ENCODE results near the gene SEPTIN1.
A peak's percentile ranks its signal among the peaks of the same experiment; 100 is the strongest.

Gene SEPTIN1

DNA sequence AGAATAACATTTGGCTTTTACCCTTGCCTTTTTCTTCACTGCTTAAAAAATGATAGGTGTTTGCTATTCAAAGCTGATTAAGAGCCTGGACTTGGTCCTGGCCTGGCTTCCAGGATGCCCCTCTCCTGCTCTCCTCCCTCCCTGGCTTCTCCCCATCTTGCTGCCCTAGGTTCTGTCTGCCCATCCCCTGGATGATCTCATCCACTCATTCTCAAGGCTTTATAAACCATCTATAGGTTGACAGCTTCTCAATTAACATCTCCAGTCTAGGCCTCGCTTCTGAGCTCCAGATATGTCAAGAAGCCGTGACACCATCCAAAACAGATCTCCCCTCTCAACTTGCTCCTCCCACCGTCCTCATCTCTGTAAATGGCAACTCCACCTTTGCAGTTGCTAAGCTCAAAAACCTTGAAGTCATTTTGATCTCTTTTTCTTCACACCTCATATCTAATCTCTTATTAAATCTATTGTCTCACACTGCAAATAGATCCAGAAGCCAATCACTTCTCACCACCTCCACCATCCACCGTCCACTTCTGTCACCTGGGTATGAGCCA, 33.8 kb upstream of the SEPTIN1 start:
- no peak overlapping the region for H3K27ac ChIP-seq (ENCODE audit: low read length)
- H3K36me3 ChIP-seq (ENCODE audit: control insufficient read depth in 1 of 2, insufficient read depth in 2 of 2, low read length in 2 of 2): peaks cover 8 to 20% of the 10 kb centered on the region in 2 donors
- H3K4me3 ChIP-seq (ENCODE audit: low read depth in 1 of 2, low read length in 2 of 2): no peak overlapping the region
- H3K4me1 ChIP-seq (ENCODE audit: control insufficient read depth in 1 of 2, insufficient read depth in 2 of 2, low read length in 2 of 2): peaks cover 0 to 5% of the 10 kb centered on the region in 2 donors
- no peaks in the 10 kb centered on the region for H3K27me3 ChIP-seq (ENCODE audit: low read depth, low read length)
- no peaks in the 10 kb centered on the region for H3K9me3 ChIP-seq (ENCODE audit: control insufficient read depth in 1 of 2, low read length in 2 of 2)

GRCh38 chr16:30414159-30414558, 31.8 kb upstream of the SEPTIN1 start:
- Histone ChIP-seq H3K4me3 (ENCODE audit: low read depth in 1 of 2, low read length in 2 of 2) (no peak overlapping the region), H3K36me3 (ENCODE audit: control insufficient read depth in 1 of 2, insufficient read depth in 2 of 2, low read length in 2 of 2) (peaks cover 9 to 14% of the 10 kb centered on the region in 2 donors), H3K4me1 (ENCODE audit: control insufficient read depth in 1 of 2, insufficient read depth in 2 of 2, low read length in 2 of 2) (peaks cover 7 to 13% of the 10 kb centered on the region in 2 donors), H3K27ac (ENCODE audit: low read length) (no peak overlapping the region), H3K27me3 (ENCODE audit: low read depth, low read length) (no peaks in the 10 kb centered on the region), H3K9me3 (ENCODE audit: control insufficient read depth in 1 of 2, low read length in 2 of 2) (no peaks in the 10 kb centered on the region)

DNA sequence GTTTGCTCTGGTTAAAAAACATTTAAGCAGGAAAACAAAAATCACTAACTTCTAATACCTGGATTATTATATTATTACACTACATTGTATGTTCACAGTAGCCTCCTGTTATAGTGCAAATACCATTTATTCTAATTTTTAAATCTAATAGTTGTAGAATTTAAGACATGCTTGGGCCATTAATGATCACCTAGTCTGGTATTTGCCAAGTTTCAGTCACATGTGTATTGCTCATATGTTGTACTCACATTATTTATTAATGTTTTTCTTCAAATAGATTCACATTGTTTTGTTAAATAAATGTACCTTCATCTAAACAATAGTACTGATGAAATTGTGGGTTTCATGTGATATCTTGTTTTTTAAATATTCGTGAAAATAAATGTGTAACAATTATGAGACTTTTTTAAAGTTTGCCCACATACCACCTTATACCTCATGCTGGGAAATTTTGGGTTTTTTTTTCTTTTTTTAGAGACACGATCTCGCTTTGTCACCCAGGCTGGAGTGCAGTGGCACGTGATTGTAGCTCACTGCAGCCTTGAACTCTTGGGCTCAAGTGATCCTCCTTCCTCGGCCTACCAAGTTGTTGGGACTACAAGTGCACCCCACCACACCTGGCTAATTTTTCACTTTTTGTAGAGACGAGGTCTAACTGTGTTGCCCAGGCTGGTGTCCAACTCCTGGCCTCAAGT, 30.9 kb upstream of the SEPTIN1 start:
- H3K4me3 ChIP-seq (ENCODE audit: low read depth in 1 of 2, low read length in 2 of 2): no peak overlapping the region
- H3K4me1 ChIP-seq (ENCODE audit: control insufficient read depth in 1 of 2, insufficient read depth in 2 of 2, low read length in 2 of 2): peaks cover 10 to 19% of the 10 kb centered on the region in 2 donors
- H3K9me3 ChIP-seq (ENCODE audit: control insufficient read depth in 1 of 2, low read length in 2 of 2): no peaks in the 10 kb centered on the region
- no peak overlapping the region for H3K27ac ChIP-seq (ENCODE audit: low read length)
- H3K36me3 ChIP-seq (ENCODE audit: control insufficient read depth in 1 of 2, insufficient read depth in 2 of 2, low read length in 2 of 2): peaks cover 9 to 14% of the 10 kb centered on the region in 2 donors
- H3K27me3 ChIP-seq (ENCODE audit: low read depth, low read length): no peaks in the 10 kb centered on the region

DNA sequence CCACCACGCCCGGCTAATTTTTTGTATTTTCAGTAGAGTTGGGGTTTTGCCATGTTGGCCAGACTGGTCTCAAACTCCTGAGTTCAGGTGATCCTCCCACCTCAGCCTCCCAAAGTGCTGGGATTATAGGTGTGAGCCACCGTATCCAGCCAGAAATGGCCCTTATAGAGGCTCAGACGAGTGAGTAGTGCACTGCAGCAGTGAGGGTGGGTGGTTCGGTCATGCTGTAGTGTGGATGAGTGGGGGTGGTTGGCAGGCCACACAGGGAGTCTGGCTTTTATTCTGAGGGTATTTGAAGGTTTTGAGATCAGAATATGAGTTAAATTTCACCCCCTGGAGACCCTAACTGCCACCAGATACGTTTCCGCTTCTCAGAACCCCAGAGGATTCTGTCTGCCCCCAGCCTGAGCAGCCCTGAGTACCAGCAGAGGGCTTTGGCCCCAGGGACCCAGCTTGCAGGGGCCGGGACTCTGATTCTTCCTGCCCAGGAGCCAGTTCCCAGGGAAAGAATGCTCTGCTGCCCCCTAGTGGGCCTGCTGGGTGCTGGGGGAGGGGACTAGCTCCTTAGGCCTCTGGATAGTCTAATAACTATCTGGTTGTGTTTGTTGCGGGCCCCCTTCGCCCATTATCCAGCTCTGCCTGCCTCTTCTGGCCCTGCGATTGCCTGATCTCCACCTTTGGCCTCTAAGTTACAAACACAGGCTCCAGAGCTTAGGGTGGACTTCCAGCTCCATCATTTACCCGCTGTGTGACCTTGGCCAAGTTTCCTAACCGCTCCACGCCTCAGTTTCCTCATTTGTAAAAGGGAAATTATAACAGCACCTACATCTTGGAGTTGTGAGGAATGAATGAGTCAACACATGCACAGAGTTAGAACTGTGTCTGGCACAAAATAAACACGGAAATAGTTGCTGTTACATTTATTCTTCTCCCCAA, 27.0 kb upstream of the SEPTIN1 start:
- no peaks in the 10 kb centered on the region for H3K9me3 ChIP-seq (ENCODE audit: control insufficient read depth in 1 of 2, low read length in 2 of 2)
- H3K27ac ChIP-seq (ENCODE audit: low read length): no peak overlapping the region
- H3K4me3 ChIP-seq (ENCODE audit: low read depth in 1 of 2, low read length in 2 of 2): no peak overlapping the region
- H3K27me3 ChIP-seq (ENCODE audit: low read depth, low read length): no peaks in the 10 kb centered on the region
- H3K4me1 ChIP-seq (ENCODE audit: control insufficient read depth in 1 of 2, insufficient read depth in 2 of 2, low read length in 2 of 2): peaks cover 14 to 20% of the 10 kb centered on the region in 2 donors
- H3K36me3 ChIP-seq (ENCODE audit: control insufficient read depth in 1 of 2, insufficient read depth in 2 of 2, low read length in 2 of 2): peaks cover 9 to 13% of the 10 kb centered on the region in 2 donors

GRCh38 chr16:30407804-30408534, 25.6 kb upstream of the SEPTIN1 start:
- peaks cover 9% of the 10 kb centered on the region in 2 donors for H3K36me3 ChIP-seq (ENCODE audit: control insufficient read depth in 1 of 2, insufficient read depth in 2 of 2, low read length in 2 of 2)
- peak overlapping the region; percentile 72 to 75 for H3K4me3 ChIP-seq (ENCODE audit: low read depth in 1 of 2, low read length in 2 of 2)
- peaks cover 14 to 20% of the 10 kb centered on the region in 2 donors for H3K4me1 ChIP-seq (ENCODE audit: control insufficient read depth in 1 of 2, insufficient read depth in 2 of 2, low read length in 2 of 2)
- no peaks in the 10 kb centered on the region for H3K27me3 ChIP-seq (ENCODE audit: low read depth, low read length)
- no peak overlapping the region for H3K27ac ChIP-seq (ENCODE audit: low read length)
- no peaks in the 10 kb centered on the region for H3K9me3 ChIP-seq (ENCODE audit: control insufficient read depth in 1 of 2, low read length in 2 of 2)

- peaks cover 9% of the 10 kb centered on the region in 2 donors for H3K36me3 ChIP-seq (ENCODE audit: control insufficient read depth in 1 of 2, insufficient read depth in 2 of 2, low read length in 2 of 2)
- H3K9me3 ChIP-seq (ENCODE audit: control insufficient read depth in 1 of 2, low read length in 2 of 2): no peaks in the 10 kb centered on the region
- peak within 1 kb of the TSS; percentile 72 to 75 for H3K4me3 ChIP-seq (ENCODE audit: low read depth in 1 of 2, low read length in 2 of 2)
- peaks cover 14 to 20% of the 10 kb centered on the region in 2 donors for H3K4me1 ChIP-seq (ENCODE audit: control insufficient read depth in 1 of 2, insufficient read depth in 2 of 2, low read length in 2 of 2)
- peak within 1 kb of the TSS; percentile 67 for H3K27ac ChIP-seq (ENCODE audit: low read length)
- H3K27me3 ChIP-seq (ENCODE audit: low read depth, low read length): no peaks in the 10 kb centered on the region
Measured at GRCh38 chr16:30407102-30407803, 24.9 kb upstream of the SEPTIN1 start, which contains the start of gene ZNF771. Gene ZNF771 (plus strand): TSS chr16:30407606. CDS start chr16:30408054, 448 bp downstream.

DNA sequence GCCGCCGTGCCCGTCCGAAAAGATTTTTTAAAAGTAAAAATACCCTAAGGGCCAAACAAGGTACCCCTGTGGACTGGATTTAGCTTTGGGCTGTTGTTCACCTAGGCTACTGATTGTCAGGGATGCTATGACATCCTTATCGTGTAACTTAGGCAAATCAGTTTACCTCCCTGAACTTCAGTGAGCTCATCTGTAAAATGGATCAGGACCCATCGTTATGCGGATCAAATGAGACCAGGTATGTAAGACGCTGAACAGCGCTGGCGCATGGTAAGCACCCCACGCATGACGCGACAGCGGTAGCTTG, 24.4 kb upstream of the SEPTIN1 start:
- no peaks in the 10 kb centered on the region for H3K27me3 ChIP-seq (ENCODE audit: low read depth, low read length)
- H3K36me3 ChIP-seq (ENCODE audit: control insufficient read depth in 1 of 2, insufficient read depth in 2 of 2, low read length in 2 of 2): peaks cover 6% of the 10 kb centered on the region in 2 donors
- H3K9me3 ChIP-seq (ENCODE audit: control insufficient read depth in 1 of 2, low read length in 2 of 2): no peaks in the 10 kb centered on the region
- peaks cover 14 to 20% of the 10 kb centered on the region in 2 donors for H3K4me1 ChIP-seq (ENCODE audit: control insufficient read depth in 1 of 2, insufficient read depth in 2 of 2, low read length in 2 of 2)
- peak overlapping the region; percentile 72 to 75 for H3K4me3 ChIP-seq (ENCODE audit: low read depth in 1 of 2, low read length in 2 of 2)
- H3K27ac ChIP-seq (ENCODE audit: low read length): peak overlapping the region; percentile 67

- H3K4me1 ChIP-seq (ENCODE audit: control insufficient read depth in 1 of 2, insufficient read depth in 2 of 2, low read length in 2 of 2): peaks cover 6 to 18% of the 10 kb centered on the region in 2 donors
- no peaks in the 10 kb centered on the region for H3K27me3 ChIP-seq (ENCODE audit: low read depth, low read length)
- no peaks in the 10 kb centered on the region for H3K9me3 ChIP-seq (ENCODE audit: control insufficient read depth in 1 of 2, low read length in 2 of 2)
- no peak overlapping the region for H3K4me3 ChIP-seq (ENCODE audit: low read depth in 1 of 2, low read length in 2 of 2)
- H3K27ac ChIP-seq (ENCODE audit: low read length): no peak overlapping the region
- H3K36me3 ChIP-seq (ENCODE audit: control insufficient read depth in 1 of 2, insufficient read depth in 2 of 2, low read length in 2 of 2): peaks cover 0 to 15% of the 10 kb centered on the region in 2 donors
Measured at GRCh38 chr16:30401768-30402425, 19.5 kb upstream of the SEPTIN1 start.

GRCh38 chr16:30399435-30400186, 17.2 kb upstream of the SEPTIN1 start:
- peak overlapping the region; percentile 81 for H3K27ac ChIP-seq (ENCODE audit: low read length)
- H3K4me1 ChIP-seq (ENCODE audit: control insufficient read depth in 1 of 2, insufficient read depth in 2 of 2, low read length in 2 of 2): peaks cover 6 to 30% of the 10 kb centered on the region in 2 donors
- H3K4me3 ChIP-seq (ENCODE audit: low read depth in 1 of 2, low read length in 2 of 2): peak overlapping the region; percentile 67 to 81
- H3K36me3 ChIP-seq (ENCODE audit: control insufficient read depth in 1 of 2, insufficient read depth in 2 of 2, low read length in 2 of 2): peaks cover 0 to 15% of the 10 kb centered on the region in 2 donors
- H3K9me3 ChIP-seq (ENCODE audit: control insufficient read depth in 1 of 2, low read length in 2 of 2): no peaks in the 10 kb centered on the region
- H3K27me3 ChIP-seq (ENCODE audit: low read depth, low read length): no peaks in the 10 kb centered on the region

Data from muscle layer of duodenum (tissue), 2 donors.